DOHH2 (cell line): ENCODE results near the gene DSCAML1.

Experiments used
- CTCF ChIP-seq: fragments of 200-600 bp; sonication (generic); IDR thresholded peaks from one replicate; pipeline ENCODE4 v1.5.1; 2014; ENCODE audit warnings: antibody characterized with exemption, mild to moderate bottlenecking, low read depth, low read length; ENCODE audit not compliant: poor library complexity, severe bottlenecking
- EZH2phosphoT487 ChIP-seq: fragments of 200-600 bp; sonication (generic); IDR thresholded peaks from 2 replicates; pipeline ENCODE4 v1.6.1; 2017; ENCODE audit warnings: borderline replicate concordance, mild to moderate bottlenecking, antibody characterized with exemption, low read length, moderate library complexity, mixed read lengths

- TF ChIP-seq CTCF (no peak), EZH2phosphoT487 (no peak)
These were observed 232.7 kb downstream of the DSCAML1 start for GRCh38 chr11:117564321-117564720.
